ENCODE data around the gene PLA1A.

PLA1A gene

DNA sequence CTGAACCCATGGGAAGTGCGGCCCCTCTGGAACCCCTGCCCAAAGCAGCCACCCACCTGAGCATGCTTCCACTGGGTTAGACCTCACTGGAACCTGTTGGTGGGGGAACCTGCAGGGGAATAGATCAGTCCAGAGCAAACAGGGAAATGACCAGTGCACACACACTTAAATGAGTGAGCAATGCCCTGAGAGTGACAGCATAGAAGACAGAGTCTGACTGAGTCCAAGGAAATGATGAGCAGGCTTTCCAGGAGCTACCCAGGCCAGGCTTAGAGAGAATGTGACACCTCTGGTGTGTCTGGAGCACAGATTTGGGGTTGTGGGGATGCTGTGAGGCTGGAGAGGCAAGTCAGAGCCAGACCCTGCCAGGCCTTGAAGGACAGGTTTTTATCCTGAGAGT, 28.5 kb downstream of the PLA1A start:
- peaks cover 5% of the 10 kb centered on the region for H3K9me3 Mint-ChIP-seq
- TF ChIP-seq CTCF (IDR thresholded peaks at IDR 0.05), result no peak
- no peak overlapping the region for H3K4me3 Mint-ChIP-seq
- no peaks in the 10 kb centered on the region for H3K36me3 Mint-ChIP-seq (ENCODE audit: low read depth)
- no peak for DNase-seq
- H3K4me1 Mint-ChIP-seq, result peaks cover 10% of the 10 kb centered on the region
- H3K27me3 Mint-ChIP-seq (ENCODE audit: low read depth, poor library complexity), result peaks cover 19% of the 10 kb centered on the region
- no peak overlapping the region for H3K27ac Mint-ChIP-seq

DNA sequence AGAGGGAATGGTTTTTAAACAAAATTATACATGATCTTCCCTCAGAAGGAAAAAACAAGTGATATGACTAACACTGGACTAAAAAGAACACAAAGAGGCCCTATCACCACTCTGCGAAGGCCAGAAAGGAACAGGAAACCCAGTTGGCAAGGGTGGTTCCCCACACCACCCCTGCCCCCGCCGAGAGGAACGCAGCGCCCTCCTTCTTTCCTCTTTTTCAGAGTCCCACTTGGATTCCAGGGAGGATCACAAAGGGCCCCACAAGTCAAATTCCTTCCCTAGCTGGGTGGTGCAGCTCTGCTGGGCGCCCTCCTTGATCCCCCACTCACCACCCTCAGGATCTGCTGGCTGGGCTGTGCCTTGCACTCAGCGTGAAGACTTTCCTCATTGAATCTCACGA, 29.8 kb downstream of the PLA1A start:
- H3K9me3 Mint-ChIP-seq, result peaks cover 5% of the 10 kb centered on the region
- no peak overlapping the region for H3K27ac Mint-ChIP-seq

GRCh38 chr3:119628390-119628789, 30.7 kb downstream of the PLA1A start:
- Mint-ChIP-seq H3K4me1 (peaks cover 21% of the 10 kb centered on the region), H3K27ac (no peak overlapping the region), H3K27me3 (ENCODE audit: low read depth, poor library complexity) (peaks cover 20% of the 10 kb centered on the region), H3K36me3 (ENCODE audit: low read depth) (no peaks in the 10 kb centered on the region), H3K9me3 (peaks cover 5% of the 10 kb centered on the region), H3K4me3 (no peak overlapping the region)
- DNase-seq, result no peak
- no peak for TF ChIP-seq CTCF (IDR thresholded peaks at IDR 0.05)

More for the DNA sequence above, 29.8 kb downstream of the PLA1A start:
- no peak for DNase-seq
- no peak for TF ChIP-seq CTCF (IDR thresholded peaks at IDR 0.05)
- Mint-ChIP-seq H3K27me3 (ENCODE audit: low read depth, poor library complexity) (peaks cover 20% of the 10 kb centered on the region), H3K36me3 (ENCODE audit: low read depth) (no peaks in the 10 kb centered on the region), H3K4me1 (peaks cover 15% of the 10 kb centered on the region), H3K4me3 (no peak overlapping the region)

GRCh38 chr3:119628816-119629445, 31.2 kb downstream of the PLA1A start:
- peaks cover 17% of the 10 kb centered on the region for H3K27me3 Mint-ChIP-seq (ENCODE audit: low read depth, poor library complexity)
- no peak for DNase-seq
- peak overlapping the region; percentile 35 for H3K27ac Mint-ChIP-seq
- no peak overlapping the region for H3K4me3 Mint-ChIP-seq
- peaks cover 25% of the 10 kb centered on the region for H3K4me1 Mint-ChIP-seq
- no peaks in the 10 kb centered on the region for H3K36me3 Mint-ChIP-seq (ENCODE audit: low read depth)
- no peak for TF ChIP-seq CTCF (IDR thresholded peaks at IDR 0.05)
- peaks cover 4% of the 10 kb centered on the region for H3K9me3 Mint-ChIP-seq

GRCh38 chr3:119630128-119630879, 32.6 kb downstream of the PLA1A start:
- Mint-ChIP-seq H3K36me3 (ENCODE audit: low read depth) (no peaks in the 10 kb centered on the region), H3K4me1 (peaks cover 22% of the 10 kb centered on the region), H3K27me3 (ENCODE audit: low read depth, poor library complexity) (peaks cover 16% of the 10 kb centered on the region), H3K9me3 (no peaks in the 10 kb centered on the region), H3K27ac (no peak overlapping the region), H3K4me3 (no peak overlapping the region)
- DNase-seq, result no peak
- no peak for TF ChIP-seq CTCF (IDR thresholded peaks at IDR 0.05)
